AG09309 (cell line): Measurements from ENCODE around the gene PSMB9.
"Not testable (repeated sequence)": the region's sequence is repeated elsewhere in the genome, so short reads cannot be mapped to it uniquely, and the experiment has no call there.

Experiments
- DNase-seq: peaks from one replicate; pipeline ENCODE4 v3.0.0-alpha.2; 2010; ENCODE audit warnings: low read depth
- H3K4me3 ChIP-seq: 2 replicates; pipeline ENCODE4 v1.5.1; 2011; ENCODE audit warnings: mild to moderate bottlenecking, low read depth, low read length, moderate library complexity; ENCODE audit not compliant: control insufficient read depth
- TF ChIP-seq, protein P1 (sequence below): IDR thresholded peaks from 2 replicates; pipeline ENCODE4 v1.5.1; 2011; ENCODE audit warnings: mild to moderate bottlenecking, low read depth, low read length, inconsistent platforms; ENCODE audit not compliant: insufficient read depth, control insufficient read depth; ENCODE audit errors: missing control alignments

The PSMB9 gene

DNA sequence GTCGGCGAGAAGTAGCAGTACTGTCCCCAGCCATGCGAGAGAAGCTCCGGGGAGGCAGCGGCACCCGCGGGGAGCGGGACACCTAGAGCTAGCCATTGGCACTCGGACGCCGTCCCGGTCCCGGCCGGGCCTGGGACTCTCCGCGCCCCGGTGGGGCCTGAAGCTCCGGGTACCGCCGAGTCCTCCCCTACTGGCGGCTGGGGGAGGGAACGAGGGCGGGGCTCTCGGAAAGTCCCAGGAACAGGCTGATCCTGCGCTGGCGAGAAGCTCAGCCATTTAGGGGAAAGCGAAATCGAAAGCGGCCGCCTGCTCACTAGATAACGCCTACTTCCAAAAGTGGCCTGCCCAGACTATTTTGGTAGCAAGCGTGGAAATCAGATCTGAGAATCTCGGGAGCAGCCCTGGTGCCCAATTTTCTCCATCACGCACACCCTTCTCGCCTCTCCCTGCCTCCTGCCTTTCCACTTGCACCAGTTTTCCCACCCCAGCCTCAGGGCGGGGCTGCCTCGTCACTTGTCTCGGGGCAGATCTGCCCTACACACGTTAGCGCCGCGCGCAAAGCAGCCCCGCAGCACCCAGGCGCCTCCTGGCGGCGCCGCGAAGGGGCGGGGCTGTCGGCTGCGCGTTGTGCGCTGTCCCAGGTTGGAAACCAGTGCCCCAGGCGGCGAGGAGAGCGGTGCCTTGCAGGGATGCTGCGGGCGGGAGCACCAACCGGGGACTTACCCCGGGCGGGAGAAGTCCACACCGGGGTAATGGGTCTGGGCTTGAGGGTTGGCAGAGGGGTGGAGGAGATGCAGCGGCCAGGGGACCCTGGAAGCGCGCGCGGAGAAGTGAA, at the start of gene PSMB9, which contains the start of gene TAP1:
PSMB9 (plus strand) TSS at position 652 of the 835 bp plus-strand sequence; CDS start at position 690, 38 bp downstream.
TAP1 (minus strand) TSS at position 164 of the 835 bp plus-strand sequence; CDS start at position 96, 68 bp downstream.
- TF ChIP-seq, protein P1, sequence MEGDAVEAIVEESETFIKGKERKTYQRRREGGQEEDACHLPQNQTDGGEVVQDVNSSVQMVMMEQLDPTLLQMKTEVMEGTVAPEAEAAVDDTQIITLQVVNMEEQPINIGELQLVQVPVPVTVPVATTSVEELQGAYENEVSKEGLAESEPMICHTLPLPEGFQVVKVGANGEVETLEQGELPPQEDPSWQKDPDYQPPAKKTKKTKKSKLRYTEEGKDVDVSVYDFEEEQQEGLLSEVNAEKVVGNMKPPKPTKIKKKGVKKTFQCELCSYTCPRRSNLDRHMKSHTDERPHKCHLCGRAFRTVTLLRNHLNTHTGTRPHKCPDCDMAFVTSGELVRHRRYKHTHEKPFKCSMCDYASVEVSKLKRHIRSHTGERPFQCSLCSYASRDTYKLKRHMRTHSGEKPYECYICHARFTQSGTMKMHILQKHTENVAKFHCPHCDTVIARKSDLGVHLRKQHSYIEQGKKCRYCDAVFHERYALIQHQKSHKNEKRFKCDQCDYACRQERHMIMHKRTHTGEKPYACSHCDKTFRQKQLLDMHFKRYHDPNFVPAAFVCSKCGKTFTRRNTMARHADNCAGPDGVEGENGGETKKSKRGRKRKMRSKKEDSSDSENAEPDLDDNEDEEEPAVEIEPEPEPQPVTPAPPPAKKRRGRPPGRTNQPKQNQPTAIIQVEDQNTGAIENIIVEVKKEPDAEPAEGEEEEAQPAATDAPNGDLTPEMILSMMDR: peak; percentile 61
- peak within 1 kb of the TSS; percentile 72 for H3K4me3 ChIP-seq
- peak; percentile 63 for DNase-seq

DNA sequence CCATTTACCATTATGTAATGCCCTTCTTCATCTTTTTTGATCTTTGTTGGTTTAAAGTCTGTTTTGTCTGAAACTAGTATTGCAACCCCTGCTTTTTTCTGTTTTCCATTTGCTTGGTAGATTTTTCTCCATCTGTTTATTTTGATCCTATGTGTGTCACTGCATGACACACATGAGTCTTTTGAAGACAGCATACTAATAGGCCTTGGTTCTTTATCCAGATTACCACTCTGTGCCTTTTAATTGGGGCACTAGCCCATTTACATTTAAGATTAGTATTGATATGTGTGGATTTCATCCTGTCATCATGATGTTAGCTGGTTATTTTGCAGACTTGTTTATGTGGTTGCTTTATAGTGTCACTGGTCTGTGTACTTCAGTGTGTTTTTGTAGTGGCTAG, 48.6 kb upstream of the PSMB9 start:
- not testable (repeated sequence) for DNase-seq, H3K4me3 ChIP-seq

DNA sequence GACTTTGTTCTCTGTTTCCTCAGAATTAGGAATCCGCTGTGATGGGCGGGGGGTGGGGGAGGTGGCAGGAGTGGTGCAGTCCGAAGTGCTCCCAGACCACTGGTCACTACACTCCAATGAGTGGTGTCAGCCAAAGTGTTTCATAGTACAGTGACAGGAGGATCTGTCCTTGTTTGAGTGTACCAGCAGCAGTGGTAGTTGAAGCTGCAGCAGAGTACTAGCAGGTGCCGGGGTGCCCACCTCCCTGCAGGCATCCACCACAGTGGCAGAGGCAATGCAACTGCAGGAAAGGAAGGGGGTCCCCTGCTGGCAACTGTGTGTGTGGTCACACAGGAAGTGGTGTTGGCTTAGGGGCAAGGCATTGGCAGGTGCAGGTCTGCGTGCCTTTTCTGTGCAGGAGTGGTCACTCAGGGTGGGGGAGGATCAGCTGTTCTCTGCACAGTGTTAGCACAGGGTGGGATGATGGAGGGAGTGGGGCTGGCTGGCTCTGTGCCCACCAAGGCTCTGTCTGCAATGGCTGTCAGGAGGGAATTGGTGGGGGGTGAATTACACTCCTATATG, 46.9 kb upstream of the PSMB9 start:
- no peak for DNase-seq
- H3K4me3 ChIP-seq: no peak overlapping the region
- TF ChIP-seq, protein P1: no peak

GRCh38 chr6:32809171-32809570, 44.8 kb upstream of the PSMB9 start:
- DNase-seq: no peak
- TF ChIP-seq, protein P1: no peak
- no peak overlapping the region for H3K4me3 ChIP-seq

- H3K4me3 ChIP-seq: no peak overlapping the region
- DNase-seq: no peak
- TF ChIP-seq, protein P1: no peak
These were observed 39.8 kb upstream of the PSMB9 start for GRCh38 chr6:32814145-32814544.

DNA sequence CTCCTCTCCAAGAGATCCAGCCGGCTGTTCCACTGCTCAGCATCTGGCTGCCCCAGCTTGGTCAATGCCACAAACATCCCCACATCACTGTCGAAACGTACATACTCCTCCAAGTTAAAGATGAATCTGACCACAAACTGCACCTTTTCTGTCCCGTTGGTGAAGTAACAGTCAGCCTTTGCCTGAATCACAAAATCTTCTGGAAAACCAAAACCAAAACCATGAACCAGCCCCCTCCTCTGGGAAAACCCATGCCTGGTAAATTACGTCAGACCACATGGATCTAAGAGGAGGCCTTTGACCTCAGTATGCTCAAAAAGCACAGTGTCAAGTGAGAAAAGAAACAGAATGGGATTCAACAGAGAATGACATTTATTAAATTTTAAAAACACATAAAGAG, 38.9 kb upstream of the PSMB9 start:
- DNase-seq: no peak
- H3K4me3 ChIP-seq: no peak overlapping the region
- TF ChIP-seq, protein P1: no peak

DNA sequence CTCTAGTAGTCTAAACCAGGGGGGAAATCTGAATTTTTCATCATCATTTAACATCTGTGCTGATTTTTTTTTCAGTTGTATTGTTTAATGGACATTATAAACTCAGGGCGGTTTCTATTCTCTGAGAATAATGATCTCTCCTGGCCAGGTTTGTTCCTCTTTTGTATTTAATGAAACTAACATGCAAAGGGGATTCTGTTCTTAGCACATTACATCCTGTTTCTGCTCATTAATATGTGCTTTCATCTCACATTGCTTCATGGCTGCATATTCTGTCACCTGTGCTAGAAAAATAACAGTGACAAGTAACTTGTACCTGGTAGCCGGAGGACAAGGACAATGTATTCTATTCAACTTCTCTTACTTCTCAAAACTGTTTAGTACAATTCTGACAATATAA, 38.0 kb upstream of the PSMB9 start:
- TF ChIP-seq, protein P1: no peak
- no peak overlapping the region for H3K4me3 ChIP-seq

More for the DNA sequence above, 38.0 kb upstream of the PSMB9 start:
- no peak for DNase-seq
